Fibroblast of the aortic adventitia (primary cell): ENCODE data around the gene THRB. TPM values are rescaled to one million over a fixed set of nuclear protein-coding genes. Genes with fewer than 3 reads are reported as not detected.

Source experiments
- DNase-seq: peaks from one replicate; pipeline ENCODE4 v3.0.0-alpha.2; 2010; ENCODE audit warnings: low read depth
- H3K4me3 ChIP-seq: 2 replicates; pipeline ENCODE4 v1.5.1; 2011; ENCODE audit warnings: low read depth, mild to moderate bottlenecking, control low read depth, low read length, moderate library complexity
- CTCF ChIP-seq: IDR thresholded peaks from 2 replicates; pipeline ENCODE4 v1.5.1; 2011; ENCODE audit warnings: mild to moderate bottlenecking, low read length, control low read depth, inconsistent platforms; ENCODE audit not compliant: insufficient read depth
- total RNA-seq: library from RNA; depleted of rRNA; stranded (reverse); fragments of >200 nt; gene quantifications from 2 replicates; pipeline ENCODE4 v1.2.3, GENCODE V29; 2012; ENCODE audit warnings: low replicate concordance

The THRB gene
- total RNA-seq, 1 donor, result 4.7 TPM

GRCh38 chr3:24378313-24378712, 116.3 kb downstream of the THRB start:
- DNase-seq, result no peak
- TF ChIP-seq CTCF, result no peak
- H3K4me3 ChIP-seq, result no peak overlapping the region

GRCh38 chr3:24377218-24377993, 117.2 kb downstream of the THRB start:
- TF ChIP-seq CTCF, result no peak
- no peak overlapping the region for H3K4me3 ChIP-seq
- DNase-seq, result no peak

- TF ChIP-seq CTCF, result no peak
- no peak overlapping the region for H3K4me3 ChIP-seq
- peak; percentile 11 for DNase-seq
Observed at GRCh38 chr3:24375947-24376384, 118.7 kb downstream of the THRB start.

GRCh38 chr3:24374801-24375200, 119.8 kb downstream of the THRB start:
- DNase-seq, result no peak
- no peak for TF ChIP-seq CTCF
- no peak overlapping the region for H3K4me3 ChIP-seq

- TF ChIP-seq CTCF, result no peak
- no peak overlapping the region for H3K4me3 ChIP-seq
- no peak for DNase-seq
Observed at GRCh38 chr3:24373198-24373959, 121.3 kb downstream of the THRB start.

GRCh38 chr3:24372559-24373197, 122.0 kb downstream of the THRB start:
- no peak overlapping the region for H3K4me3 ChIP-seq
- TF ChIP-seq CTCF, result no peak
- no peak for DNase-seq
